Central memory CD4-positive, alpha-beta T cell (primary cell): ENCODE results near the gene CISH.

ENCODE experiments used
- DNase-seq: peaks from one replicate; pipeline ENCODE4 v3.0.0; 2022

Gene CISH

DNA sequence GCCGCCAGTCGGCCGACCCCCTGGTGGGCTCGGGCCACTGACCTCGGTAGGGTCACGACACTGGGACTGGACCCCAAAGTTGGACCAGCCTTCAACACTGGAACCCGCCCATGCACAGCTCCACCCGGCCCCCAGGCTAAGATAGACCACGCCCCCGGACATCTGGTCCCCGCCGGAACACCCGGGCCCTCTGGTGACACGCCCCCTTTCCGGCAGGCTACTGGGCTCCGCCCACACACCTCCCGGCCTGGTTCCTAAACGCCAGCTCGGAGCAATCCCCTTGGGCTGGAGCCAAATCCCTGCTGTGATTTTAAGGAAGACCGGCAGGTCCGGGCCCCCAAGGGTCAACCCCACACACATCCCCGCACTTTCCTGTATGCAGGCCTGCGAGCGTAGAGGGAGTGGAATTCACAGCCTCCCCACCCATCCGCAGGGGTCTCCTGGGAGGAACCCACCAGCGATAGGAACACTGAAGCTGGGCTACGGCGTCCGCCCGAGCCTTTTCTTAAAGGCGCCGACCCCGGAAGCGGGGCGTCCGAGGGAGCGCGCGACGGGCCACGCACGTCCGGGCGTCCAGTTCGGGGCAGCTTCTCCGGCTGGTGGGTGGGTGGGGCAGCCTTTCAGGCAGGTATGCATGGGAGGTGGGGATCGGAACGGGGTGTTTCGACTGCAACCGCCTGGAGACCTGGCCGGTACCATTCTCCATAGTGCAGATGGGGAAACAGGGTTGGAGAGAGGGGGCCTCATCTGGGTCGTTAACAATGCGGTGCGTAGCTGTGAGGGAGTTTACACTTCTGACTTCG lies 42.4 kb downstream of the CISH start, which contains the start of gene HEMK1:
HEMK1 (plus strand) TSS at position 576 of the 803 bp plus-strand sequence. CDS start 1,583 bp downstream, outside the sequence.
- DNase-seq = peak; percentile 89

DNA sequence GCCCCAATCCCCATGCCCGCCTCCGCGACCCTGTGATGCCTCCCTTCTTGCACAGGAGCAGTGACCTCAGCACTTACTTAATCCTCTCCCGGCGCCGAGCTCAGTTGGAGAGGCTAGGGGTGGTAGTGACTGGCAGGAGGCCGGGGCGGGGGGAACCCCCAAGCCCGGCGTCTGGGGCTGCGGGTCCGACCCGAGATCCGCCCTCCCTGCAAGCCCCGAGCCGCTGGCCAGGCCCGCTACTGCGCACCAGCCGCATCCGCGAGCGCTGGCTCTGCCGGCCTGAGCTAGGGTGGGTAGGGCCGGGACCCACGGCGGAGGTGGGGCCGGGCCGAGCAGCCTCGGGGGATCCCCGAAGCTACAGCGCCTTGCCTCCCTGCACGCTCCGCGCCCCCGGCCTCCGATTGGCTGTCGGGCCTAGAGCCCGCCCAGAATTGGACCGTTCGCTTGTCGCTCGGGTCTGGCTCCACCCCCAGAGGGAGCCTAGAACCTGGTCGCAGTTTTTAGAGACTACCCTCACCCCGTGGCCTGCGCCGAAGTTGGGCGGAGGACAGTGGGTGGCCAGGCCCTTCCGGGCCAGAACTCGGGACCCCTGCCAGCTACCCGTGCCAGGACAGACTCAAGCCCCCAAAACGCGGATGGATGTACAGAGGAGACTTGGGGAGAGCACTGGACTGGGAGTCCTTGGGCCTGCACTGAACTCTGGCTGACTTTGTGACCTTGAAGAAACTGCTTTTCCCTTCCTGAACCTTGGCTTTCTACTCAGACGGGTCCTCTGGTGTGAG lies 44.0 kb downstream of the CISH start, which contains the start of gene C3orf18:
C3orf18 (minus strand) TSS at position 362 of the 782 bp plus-strand sequence. CDS start 2,048 bp downstream, outside the sequence.
- peak; percentile 91 for DNase-seq

DNA sequence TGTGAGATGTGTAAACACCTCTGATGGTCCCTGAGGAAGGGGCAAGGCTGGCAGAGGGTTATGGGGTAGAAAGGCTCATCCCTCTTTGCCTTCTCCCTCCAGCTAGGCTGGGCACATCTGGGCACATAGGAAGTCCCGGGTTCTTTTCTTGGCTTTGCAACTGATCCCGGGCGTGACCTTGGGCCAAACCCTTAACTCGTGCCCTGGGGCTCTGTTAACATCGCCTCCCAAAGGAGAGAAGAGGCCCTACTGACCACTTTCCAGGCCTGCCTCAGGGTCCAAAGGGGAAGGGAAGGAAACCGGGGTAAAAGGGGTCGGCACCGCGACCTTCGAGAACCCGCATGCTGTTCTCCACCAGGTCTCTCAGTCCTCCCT lies 44.6 kb downstream of the CISH start:
- no peak for DNase-seq

DNA sequence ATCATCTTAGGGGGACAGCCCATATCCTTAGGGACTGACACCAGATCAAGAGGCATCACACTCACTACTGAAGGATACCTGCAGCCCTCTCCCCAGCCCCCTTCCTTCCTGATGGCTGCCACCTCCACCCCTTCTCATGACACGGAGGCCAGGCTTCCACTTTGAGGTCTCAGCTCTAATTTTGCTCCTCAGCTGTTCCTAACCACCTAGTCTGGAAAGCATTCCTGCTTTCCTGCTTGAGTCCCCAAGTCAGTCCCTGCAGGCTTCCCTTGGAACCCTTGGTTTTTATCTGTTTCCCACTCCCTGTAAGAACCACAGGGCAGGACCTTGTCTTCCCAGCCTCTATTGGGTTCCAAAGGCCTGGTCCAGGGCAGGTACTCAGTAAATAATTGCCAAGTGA lies 47.3 kb downstream of the CISH start:
- no peak for DNase-seq

DNA sequence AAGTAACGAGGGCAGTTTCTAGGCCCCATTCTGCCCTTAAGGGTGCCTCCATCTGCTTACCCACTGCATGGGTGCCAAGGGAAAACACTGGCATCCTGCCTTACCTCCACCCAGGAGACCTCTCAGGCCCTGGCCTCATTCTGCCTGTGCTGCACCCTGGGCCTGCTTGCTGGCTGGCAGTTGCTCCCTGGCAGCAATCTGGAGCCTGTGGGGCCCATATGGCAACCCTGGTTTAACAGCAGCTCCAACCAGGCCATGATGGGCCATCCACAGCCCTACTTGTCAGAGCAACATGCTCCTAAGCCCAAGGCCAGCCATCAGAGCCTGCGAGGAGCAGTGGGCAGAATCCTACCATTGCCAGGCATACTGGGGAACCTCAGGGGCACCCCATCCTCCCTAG lies 47.7 kb downstream of the CISH start:
- no peak for DNase-seq

DNA sequence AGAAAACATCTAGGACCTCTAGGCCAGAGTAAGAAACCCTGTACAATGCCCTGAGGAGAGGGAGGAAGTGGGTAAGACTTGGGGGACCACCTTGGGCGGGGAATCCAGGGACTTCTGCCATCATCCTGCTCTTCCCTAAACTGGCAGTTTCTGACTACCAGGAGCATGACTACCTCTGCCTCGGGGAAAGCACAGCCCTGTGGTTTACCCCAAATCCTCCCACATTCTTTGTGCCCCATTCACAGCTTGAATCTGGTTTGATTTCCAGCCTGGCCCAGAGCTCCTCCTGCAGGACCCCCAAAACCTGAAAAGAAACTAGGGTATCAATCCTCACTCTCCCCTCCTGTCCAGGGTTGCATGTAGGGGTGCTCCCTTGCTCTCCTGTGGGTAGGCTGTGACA lies 48.7 kb downstream of the CISH start:
- no peak for DNase-seq

DNA sequence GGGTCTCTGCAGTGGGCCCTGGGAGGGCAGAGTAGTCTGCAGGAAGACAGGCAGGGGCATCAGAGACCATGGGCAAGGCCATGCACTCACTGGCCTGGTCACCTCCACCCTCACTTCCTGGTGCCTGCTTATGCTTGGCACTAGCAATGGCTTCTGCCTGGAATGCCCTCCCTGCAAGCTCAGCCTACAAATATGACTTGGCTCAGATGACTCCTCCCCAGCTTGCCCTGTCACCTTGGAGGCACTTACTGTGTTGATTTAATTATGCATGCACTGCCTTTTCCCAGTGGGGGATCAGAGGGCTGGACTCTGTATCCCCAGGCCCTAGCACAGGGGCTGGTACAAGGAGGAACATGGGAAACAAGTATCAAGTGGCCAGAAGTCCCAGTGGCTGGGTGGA lies 51.9 kb downstream of the CISH start:
- no peak for DNase-seq

DNA sequence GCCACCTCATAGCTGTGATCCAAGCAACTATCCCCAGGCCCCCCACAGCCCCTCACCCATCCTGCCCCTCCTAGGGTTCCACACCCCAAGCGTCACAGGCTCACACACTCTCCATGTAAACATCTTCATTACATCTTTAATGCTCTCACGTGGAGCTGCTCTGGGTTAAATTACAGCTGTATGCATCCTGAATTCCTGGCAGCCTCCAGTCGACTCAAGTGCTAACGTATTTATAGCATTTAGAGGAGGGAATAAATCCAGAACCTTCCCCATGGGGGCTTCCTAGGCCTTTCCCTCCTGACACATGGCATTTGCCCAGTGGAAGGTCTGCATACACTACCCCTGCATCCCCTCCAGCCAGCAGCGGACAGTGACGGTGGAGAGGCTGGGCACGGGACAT lies 53.7 kb downstream of the CISH start:
- no peak for DNase-seq

DNA sequence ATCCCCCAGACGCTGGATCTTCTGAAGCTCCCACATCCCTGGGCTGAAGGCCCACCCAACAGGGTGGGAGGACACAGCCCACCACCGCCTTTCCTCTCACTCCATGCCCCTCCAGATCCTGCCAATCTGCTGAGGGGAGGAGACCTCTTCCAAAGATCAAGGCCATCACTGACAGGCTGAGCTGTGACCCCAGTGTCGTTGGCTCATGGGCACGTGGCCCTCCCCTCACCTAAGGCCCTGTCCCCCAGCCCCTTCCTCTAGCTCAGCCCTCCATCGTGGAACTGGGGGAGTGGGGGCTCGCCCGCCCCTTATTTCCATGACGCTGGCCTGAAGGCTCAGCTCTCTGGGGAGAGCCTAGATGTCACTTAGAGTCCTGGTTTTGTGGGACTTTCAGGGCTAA lies 54.5 kb downstream of the CISH start:
- DNase-seq = no peak
